Activated naive CD4-positive, alpha-beta T cell treated with anti-CD3 and anti-CD28 coated beads for 36 hours (primary cell): Measurements from ENCODE around the gene HSH2D. TPM values are rescaled to one million over a fixed set of nuclear protein-coding genes. Genes with fewer than 3 reads are reported as not detected.
"Not testable (repeated sequence)": the region's sequence is repeated elsewhere in the genome, so short reads cannot be mapped to it uniquely, and the experiment has no call there.

Experiments used
- CTCF ChIA-PET: fragments of 350-600 bp; sonication (Branson Sonifier 250); formaldehyde crosslinking; loops from one replicate; lab custom pipeline; 2021; ENCODE audit warnings: antibody characterized with exemption; lab: Charles Lee
- DNase-seq: peaks from one replicate; pipeline ENCODE4 v3.0.0-alpha.2; 2020
- H3K27ac Mint-ChIP-seq: one replicate; pipeline ENCODE4 v1.8.0; 2021; ENCODE audit warnings: mild to moderate bottlenecking, mixed read lengths
- H3K27me3 Mint-ChIP-seq: one replicate; pipeline ENCODE4 v1.8.0; 2021; ENCODE audit warnings: low read depth, mixed read lengths
- H3K36me3 Mint-ChIP-seq: one replicate; pipeline ENCODE4 v1.8.0; 2021; ENCODE audit warnings: low read depth, mixed read lengths
- H3K4me1 Mint-ChIP-seq: one replicate; pipeline ENCODE4 v1.8.0; 2021; ENCODE audit warnings: low read depth, mixed read lengths
- H3K4me3 Mint-ChIP-seq: one replicate; pipeline ENCODE4 v1.8.0; 2021; ENCODE audit warnings: mild to moderate bottlenecking, moderate library complexity, mixed read lengths
- H3K9me3 Mint-ChIP-seq: one replicate; pipeline ENCODE4 v1.8.0; 2021; ENCODE audit warnings: mixed read lengths
- intact Hi-C: fragments of 100-400 bp; cut with micrococcal nuclease; formaldehyde crosslinking; loops from one replicate; pipeline ENCODE4 v1.15.1; 2023
- total RNA-seq, 2 experiments: library from RNA; stranded (reverse); gene quantifications; one replicate each; pipeline ENCODE4 v1.2.3, GENCODE V29; 2021

HSH2D gene
- total RNA-seq, 2 experiments from 2014 or later: 18.3 to 20.7 TPM

DNA sequence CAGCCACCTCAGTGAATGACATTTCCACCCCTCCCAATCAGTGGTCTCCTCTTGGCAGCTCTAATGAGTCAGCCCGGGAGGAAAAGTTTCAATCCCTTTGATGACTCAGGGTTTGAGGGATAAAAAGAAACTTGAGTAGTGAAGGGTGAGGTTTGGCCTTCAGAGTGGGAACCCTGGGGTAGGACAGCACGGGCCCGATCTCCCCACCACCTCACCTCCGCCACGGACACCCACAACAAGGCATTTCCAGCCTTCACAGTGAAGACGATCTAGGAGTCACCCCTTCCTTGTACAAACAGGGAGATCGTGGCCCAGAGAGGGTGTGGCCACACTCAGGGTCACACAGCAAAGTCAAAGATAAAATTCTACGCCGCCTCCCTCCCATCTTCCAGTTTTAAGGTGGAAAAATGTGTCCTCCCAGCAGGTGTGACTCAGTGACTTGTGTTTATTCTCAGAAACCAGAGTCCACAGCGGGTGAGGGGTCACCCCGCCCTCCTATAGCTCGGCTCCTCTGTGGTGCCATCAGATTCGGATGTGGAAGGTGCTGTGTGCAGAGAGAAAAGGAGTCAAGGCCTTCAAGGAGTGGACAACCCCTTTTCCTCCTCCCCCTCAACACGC, 17.6 kb downstream of the HSH2D start:
- no peaks in the 10 kb centered on the region for H3K9me3 Mint-ChIP-seq
- no peak overlapping the region for H3K27ac Mint-ChIP-seq
- no peak overlapping the region for H3K4me3 Mint-ChIP-seq
- intact Hi-C loops: no loop called here
- peak; percentile 52 for DNase-seq
- CTCF ChIA-PET: interaction anchor here (0.6 kb wide), 1 partner anchor 564 kb away, joined by 5 read pairs; no protein-coding TSS in a partner anchor
- peaks cover 17% of the 10 kb centered on the region for H3K4me1 Mint-ChIP-seq
- peaks cover 8% of the 10 kb centered on the region for H3K36me3 Mint-ChIP-seq
- no peaks in the 10 kb centered on the region for H3K27me3 Mint-ChIP-seq

DNA sequence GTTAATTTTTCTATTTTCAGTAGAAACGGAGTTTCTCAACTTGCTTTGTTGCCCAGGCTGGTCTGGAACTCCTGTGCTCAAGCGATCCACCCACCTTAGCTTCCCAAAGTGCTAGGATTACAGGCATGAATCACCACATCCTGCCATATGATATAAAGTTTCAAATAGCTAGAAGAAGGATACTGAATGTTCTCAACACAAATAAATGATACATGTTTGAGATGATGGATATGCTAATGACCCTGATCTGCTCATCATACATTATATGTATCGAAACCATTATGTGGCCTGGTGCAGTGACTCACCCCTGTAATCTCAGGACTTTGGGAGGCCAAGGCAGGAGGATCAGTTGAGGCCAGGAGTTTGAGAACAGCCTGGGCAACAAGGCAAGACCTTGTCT, 18.4 kb downstream of the HSH2D start:
- Mint-ChIP-seq H3K9me3 (no peaks in the 10 kb centered on the region), H3K4me3 (no peak overlapping the region), H3K36me3 (peaks cover 2% of the 10 kb centered on the region), H3K4me1 (peaks cover 17% of the 10 kb centered on the region), H3K27ac (no peak overlapping the region), H3K27me3 (no peaks in the 10 kb centered on the region)
- intact Hi-C loops: no loop called here
- CTCF ChIA-PET: interaction anchor here (0.7 kb wide), 1 partner anchor 110 kb away, joined by 6 read pairs; no protein-coding TSS in a partner anchor
- DNase-seq: peak; percentile 47

DNA sequence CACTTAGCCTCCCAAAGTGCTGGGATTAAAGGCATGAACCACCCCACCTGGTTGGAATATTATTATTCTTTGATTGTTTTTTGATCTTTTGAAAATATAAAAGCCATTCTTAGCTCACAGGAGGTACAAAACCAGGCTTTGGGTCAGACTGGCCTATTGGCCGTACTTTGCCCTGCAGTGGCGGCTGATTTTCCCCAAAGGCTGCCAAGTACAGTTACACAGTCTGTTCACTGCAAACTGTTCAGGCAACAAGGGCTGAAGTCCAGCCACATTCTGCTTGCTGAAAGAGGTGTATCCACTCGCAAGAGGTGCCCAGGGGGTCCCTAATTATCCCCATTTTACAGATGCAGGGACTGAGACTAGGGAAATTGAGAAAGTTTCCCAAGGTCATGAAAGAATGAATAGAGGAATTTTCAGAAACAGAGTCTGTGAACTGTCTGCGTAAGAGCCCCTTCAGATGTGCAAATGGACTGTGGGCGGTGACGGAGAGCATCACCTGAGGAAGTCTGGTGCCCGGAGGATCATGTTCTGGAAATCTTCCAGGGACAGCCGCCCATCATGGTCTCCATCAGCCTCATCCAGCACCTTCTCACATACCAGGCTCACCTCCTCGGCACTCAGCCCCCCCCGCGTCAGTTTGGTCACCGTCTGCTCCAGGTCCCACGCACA, 20.9 kb downstream of the HSH2D start:
- CTCF ChIA-PET: interaction anchor here (1.1 kb wide), 1 partner anchor 123 kb away, joined by 5 read pairs; no protein-coding TSS in a partner anchor

DNA sequence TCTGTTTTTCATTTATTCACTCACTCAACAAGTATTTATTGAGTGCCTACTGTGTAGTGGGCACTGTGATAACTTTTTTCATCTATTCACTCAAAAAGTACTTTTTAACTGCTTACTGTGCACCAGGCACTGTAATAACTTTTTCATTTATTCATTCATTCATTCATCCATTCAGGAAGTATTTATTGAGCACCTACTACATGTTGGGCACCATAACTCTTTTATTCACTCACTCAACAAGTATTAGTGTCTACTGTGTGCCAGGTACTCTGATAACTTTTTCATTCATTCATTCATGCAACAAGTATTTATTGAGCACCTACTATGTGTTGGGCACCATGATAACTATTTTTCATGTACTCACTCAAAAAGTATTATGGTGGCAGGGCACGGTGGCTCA, 22.9 kb downstream of the HSH2D start:
- intact Hi-C loops: no loop called here
- H3K27ac Mint-ChIP-seq: no peak overlapping the region
- peaks cover 9% of the 10 kb centered on the region for H3K4me1 Mint-ChIP-seq
- no peaks in the 10 kb centered on the region for H3K27me3 Mint-ChIP-seq
- CTCF ChIA-PET: no interaction called here
- H3K4me3 Mint-ChIP-seq: no peak overlapping the region
- H3K9me3 Mint-ChIP-seq: no peaks in the 10 kb centered on the region
- DNase-seq: no peak
- no peaks in the 10 kb centered on the region for H3K36me3 Mint-ChIP-seq

More for the DNA sequence above, 20.9 kb downstream of the HSH2D start:
- DNase-seq: no peak
- Mint-ChIP-seq H3K27me3 (no peaks in the 10 kb centered on the region), H3K36me3 (no peaks in the 10 kb centered on the region), H3K4me3 (no peak overlapping the region), H3K9me3 (no peaks in the 10 kb centered on the region), H3K4me1 (peaks cover 21% of the 10 kb centered on the region), H3K27ac (no peak overlapping the region)
- intact Hi-C loops: no loop called here

DNA sequence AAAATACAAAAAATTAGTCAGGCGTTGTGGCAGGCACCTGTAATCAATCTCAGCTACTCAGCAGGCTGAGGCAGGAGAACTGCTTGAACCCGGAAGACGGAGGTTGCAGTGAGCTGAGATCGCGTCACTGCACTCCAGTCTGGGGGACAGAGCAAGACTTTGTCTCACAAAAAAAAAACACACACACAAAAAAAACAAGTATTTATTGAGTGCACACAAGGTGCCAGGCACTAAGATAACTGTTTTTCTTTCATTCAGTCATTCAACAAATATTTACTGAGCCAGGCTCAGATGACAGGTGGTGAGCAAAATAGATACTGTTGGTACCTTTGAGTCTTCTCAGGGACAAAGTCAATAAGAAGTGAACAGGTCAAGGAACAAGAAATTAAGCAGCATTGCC, 23.6 kb downstream of the HSH2D start:
- Mint-ChIP-seq H3K4me3 (no peak overlapping the region), H3K4me1 (peaks cover 4% of the 10 kb centered on the region), H3K36me3 (no peaks in the 10 kb centered on the region), H3K27ac (no peak overlapping the region), H3K27me3 (no peaks in the 10 kb centered on the region), H3K9me3 (no peaks in the 10 kb centered on the region)
- CTCF ChIA-PET: no interaction called here
- intact Hi-C loops: no loop called here
- no peak for DNase-seq

DNA sequence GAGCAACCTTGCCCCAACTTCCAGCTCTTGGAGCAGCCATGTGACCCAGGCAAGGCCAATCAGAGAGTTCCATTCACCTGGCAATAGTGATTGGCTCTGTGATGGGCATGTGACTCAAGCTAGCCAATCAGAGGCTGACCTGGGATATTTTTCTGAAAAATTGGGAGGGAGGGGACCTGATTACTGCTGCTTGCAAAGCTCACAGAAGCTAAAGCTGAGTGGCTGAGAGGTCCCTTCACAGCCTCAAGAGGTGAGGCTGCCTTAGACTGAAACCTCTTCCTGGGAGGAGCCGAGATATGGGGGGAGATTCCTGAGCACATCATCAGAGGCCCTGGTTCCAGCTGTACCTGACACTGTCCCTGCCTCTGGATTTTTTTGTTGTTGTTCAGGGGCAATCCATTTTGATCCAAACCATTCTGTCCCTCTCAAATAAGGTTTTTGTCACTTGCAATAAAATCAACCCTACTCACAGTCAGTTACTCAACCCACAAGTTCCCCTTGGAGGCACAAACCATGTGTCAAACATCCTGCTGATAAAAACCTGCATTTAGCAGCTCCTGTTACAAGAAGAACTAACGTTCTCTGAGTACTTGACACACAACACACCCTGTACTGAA, 25.1 kb downstream of the HSH2D start:
- H3K9me3 Mint-ChIP-seq: no peaks in the 10 kb centered on the region
- DNase-seq: no peak
- H3K4me1 Mint-ChIP-seq: peaks cover 4% of the 10 kb centered on the region
- no peak overlapping the region for H3K27ac Mint-ChIP-seq
- H3K36me3 Mint-ChIP-seq: no peaks in the 10 kb centered on the region
- CTCF ChIA-PET: interaction anchor here (0.9 to 1.1 kb wide), 2 partner anchors 9 to 127 kb away, joined by 3 to 5 read pairs; no protein-coding TSS in a partner anchor
- intact Hi-C loops: no loop called here
- no peaks in the 10 kb centered on the region for H3K27me3 Mint-ChIP-seq
- H3K4me3 Mint-ChIP-seq: no peak overlapping the region

DNA sequence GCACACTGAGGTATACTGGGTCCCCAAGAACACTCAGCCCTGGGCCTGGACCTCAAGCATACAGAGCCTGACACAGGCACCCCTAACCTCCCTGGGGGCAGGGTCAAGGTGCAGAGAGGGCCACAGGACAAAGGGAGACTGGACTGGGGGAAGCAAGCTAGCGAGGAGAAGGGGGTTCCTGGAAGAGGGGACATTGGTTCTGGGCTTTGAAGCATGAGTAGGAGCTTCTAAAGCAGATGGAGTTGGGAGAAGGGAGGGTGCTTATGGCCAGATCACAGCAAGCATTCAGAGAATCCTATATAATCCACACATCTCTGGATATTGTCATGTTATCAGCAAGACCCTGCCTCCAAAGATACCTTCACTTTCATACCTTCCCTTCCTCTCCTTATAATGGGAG, 26.6 kb downstream of the HSH2D start:
- Mint-ChIP-seq H3K9me3 (no peaks in the 10 kb centered on the region), H3K4me3 (no peak overlapping the region), H3K36me3 (no peaks in the 10 kb centered on the region), H3K4me1 (peaks cover 4% of the 10 kb centered on the region), H3K27ac (no peak overlapping the region), H3K27me3 (no peaks in the 10 kb centered on the region)
- intact Hi-C loops: no loop called here
- no peak for DNase-seq
- CTCF ChIA-PET: interaction anchor here (1.0 kb wide), 1 partner anchor 249 kb away, joined by 3 read pairs; no protein-coding TSS in a partner anchor

DNA sequence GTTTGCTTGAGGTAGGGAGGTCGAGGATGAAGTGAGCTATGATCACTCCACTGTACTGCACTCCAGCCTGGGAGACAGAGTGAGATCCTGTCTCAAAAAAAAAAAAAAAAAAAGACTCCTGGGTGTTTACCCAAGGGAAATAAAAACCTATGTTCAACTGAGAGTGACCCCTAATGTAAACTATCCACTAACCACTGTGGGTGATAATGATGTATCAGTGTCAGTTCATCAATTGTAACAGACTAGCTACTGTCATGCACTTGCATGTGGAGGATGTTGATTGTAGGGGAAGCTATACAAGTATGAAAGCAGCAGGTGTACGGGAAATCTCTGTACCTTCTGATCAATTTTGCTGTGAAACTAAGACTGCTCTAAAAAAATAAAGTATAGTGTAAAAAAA, 32.5 kb downstream of the HSH2D start:
- CTCF ChIA-PET: interaction anchor here (0.6 to 1.0 kb wide), 2 partner anchors 65 to 134 kb away, joined by 3 to 5 read pairs; no protein-coding TSS in a partner anchor
- no peak for DNase-seq
- intact Hi-C loops: no loop called here
- Mint-ChIP-seq H3K9me3 (no peaks in the 10 kb centered on the region), H3K36me3 (no peaks in the 10 kb centered on the region), H3K4me1 (no peaks in the 10 kb centered on the region), H3K27ac (no peak overlapping the region), H3K4me3 (no peak overlapping the region), H3K27me3 (no peaks in the 10 kb centered on the region)

DNA sequence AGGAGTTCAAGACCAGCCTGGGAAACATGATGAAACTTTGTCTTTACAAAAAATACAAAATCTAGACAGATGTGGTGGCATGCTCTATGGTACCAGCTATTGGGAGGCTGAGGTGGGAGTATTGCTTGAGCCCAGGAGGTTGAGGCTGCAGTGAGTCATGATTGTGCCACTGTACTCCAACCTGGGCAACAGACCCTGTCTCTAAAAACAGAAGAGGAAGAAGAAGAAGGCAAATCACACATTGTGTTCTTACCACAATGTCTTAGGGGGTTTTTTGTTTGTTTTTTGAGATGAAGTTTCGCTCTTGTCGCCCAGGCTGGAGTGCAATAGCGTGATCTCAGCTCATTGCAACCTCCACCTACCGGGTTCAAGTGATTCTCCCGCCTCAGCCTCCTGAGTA, 35.4 kb downstream of the HSH2D start:
- H3K4me1 Mint-ChIP-seq, H3K27me3 Mint-ChIP-seq, H3K27ac Mint-ChIP-seq, H3K4me3 Mint-ChIP-seq, H3K9me3 Mint-ChIP-seq, intact Hi-C loops, H3K36me3 Mint-ChIP-seq, DNase-seq: not testable (repeated sequence)
- CTCF ChIA-PET: interaction anchor here (0.8 to 1.6 kb wide), 2 partner anchors 34 to 137 kb away, joined by 5 to 6 read pairs; no protein-coding TSS in a partner anchor

DNA sequence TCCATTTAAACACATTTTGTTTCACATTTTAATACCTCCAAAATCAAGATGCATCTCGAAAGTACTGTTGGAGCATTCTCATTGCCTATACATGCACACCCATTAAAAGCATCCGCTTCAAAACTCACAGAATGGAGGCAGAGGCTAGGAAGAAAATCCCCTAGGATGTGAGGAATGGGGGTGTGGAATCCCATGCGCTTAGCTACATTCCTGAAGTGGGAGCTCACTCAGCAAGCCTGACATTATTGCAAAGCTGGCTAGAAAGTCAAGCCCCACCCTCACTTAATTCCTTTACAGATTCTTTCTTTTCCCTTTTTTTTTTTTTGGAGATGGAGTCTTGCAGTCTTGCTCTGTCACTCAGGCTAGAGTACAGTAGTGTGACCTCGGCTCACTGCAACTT, 37.1 kb downstream of the HSH2D start:
- no peak for DNase-seq
- Mint-ChIP-seq H3K27ac (no peak overlapping the region), H3K27me3 (no peaks in the 10 kb centered on the region), H3K9me3 (no peaks in the 10 kb centered on the region), H3K36me3 (peaks cover 4% of the 10 kb centered on the region), H3K4me1 (peaks cover 10% of the 10 kb centered on the region), H3K4me3 (no peak overlapping the region)
- CTCF ChIA-PET: interaction anchor here (2.0 to 3.1 kb wide), 2 partner anchors 118 to 139 kb away, joined by 12 to 29 read pairs; no protein-coding TSS in a partner anchor
- intact Hi-C loops: no loop called here

DNA sequence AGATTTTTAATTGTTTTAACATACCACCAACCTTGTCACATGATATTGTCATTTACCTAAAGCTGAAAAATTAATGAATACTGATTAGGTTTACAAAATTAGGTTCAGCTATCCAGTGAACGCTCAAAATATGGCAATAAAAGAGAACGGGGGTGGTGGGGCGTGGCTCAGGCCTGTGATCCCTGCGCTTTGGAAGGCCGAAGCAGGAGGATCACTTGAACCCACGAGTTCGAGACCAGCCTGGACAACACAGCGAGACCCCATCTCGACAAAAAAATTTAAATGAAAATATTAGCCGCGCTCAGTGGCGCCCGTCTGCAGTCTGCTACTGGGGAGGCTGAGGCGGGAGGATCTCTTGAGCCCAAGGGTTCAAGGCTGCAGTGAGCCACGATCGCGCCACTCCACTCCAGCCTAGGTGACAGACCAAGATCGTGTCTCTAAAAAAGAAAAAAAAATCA, 41.2 kb downstream of the HSH2D start:
- H3K27ac Mint-ChIP-seq: peak overlapping the region; percentile 95
- peaks cover 32% of the 10 kb centered on the region for H3K4me1 Mint-ChIP-seq
- intact Hi-C loops: loop anchor here (1.0 kb wide), 4 partner anchors 13 to 118 kb away; partner anchors contain the start of genes AP1M1 and RAB8A
- H3K36me3 Mint-ChIP-seq: peaks cover 12% of the 10 kb centered on the region
- DNase-seq: no peak
- CTCF ChIA-PET: interaction anchor here (0.8 to 3.3 kb wide), 15 partner anchors 11 to 771 kb away, joined by 3 to 33 read pairs (median 6); partner anchors contain the start of genes AP1M1 and CIB3
- no peaks in the 10 kb centered on the region for H3K27me3 Mint-ChIP-seq
- H3K4me3 Mint-ChIP-seq: peak overlapping the region; percentile 98
- H3K9me3 Mint-ChIP-seq: no peaks in the 10 kb centered on the region
